Hepatocyte (in vitro differentiated cells): ENCODE results near the gene FUT7. TPM values are rescaled to one million over a fixed set of nuclear protein-coding genes. Genes with fewer than 3 reads are reported as not detected.

ENCODE experiments used
- DNase-seq: peaks from one replicate; pipeline ENCODE4 v3.0.0-alpha.2; 2016; ENCODE audit warnings: low spot score
- H2AFZ ChIP-seq: fragments of 200-600 bp; sonication (generic); 2 replicates; pipeline ENCODE4 v1.6.0; 2016; ENCODE audit warnings: antibody characterized with exemption, mild to moderate bottlenecking
- H3K27ac ChIP-seq: fragments of 200-600 bp; sonication (generic); 2 replicates; pipeline ENCODE4 v1.5.1; 2016; ENCODE audit warnings: mild to moderate bottlenecking
- H3K27me3 ChIP-seq: fragments of 200-600 bp; sonication (generic); 2 replicates; pipeline ENCODE4 v1.6.1; 2016
- H3K36me3 ChIP-seq: fragments of 200-600 bp; sonication (generic); replicated peaks from 2 replicates; pipeline ENCODE4 v1.5.1; 2016; ENCODE audit warnings: low read depth; ENCODE audit not compliant: insufficient read depth
- H3K4me1 ChIP-seq: fragments of 200-600 bp; sonication (generic); 2 replicates; pipeline ENCODE4 v1.5.1; 2016; ENCODE audit warnings: mild to moderate bottlenecking, moderate library complexity; ENCODE audit not compliant: insufficient read depth
- H3K4me2 ChIP-seq: fragments of 200-600 bp; sonication (generic); 2 replicates; pipeline ENCODE4 v1.6.0; 2016
- H3K4me3 ChIP-seq: fragments of 200-600 bp; sonication (generic); 2 replicates; pipeline ENCODE4 v1.5.1; 2016; ENCODE audit warnings: mild to moderate bottlenecking
- H3K79me2 ChIP-seq: fragments of 200-600 bp; sonication (generic); 2 replicates; pipeline ENCODE4 v1.6.0; 2017; ENCODE audit warnings: mild to moderate bottlenecking
- H3K9me2 ChIP-seq: fragments of 200-600 bp; sonication (generic); replicated peaks from 2 replicates; pipeline ENCODE4 v1.6.0; 2017; ENCODE audit warnings: mild to moderate bottlenecking; ENCODE audit not compliant: insufficient read depth
- H3K9me3 ChIP-seq: fragments of 200-600 bp; sonication (generic); 2 replicates; pipeline ENCODE4 v1.5.1; 2016; ENCODE audit warnings: low read depth, mild to moderate bottlenecking
- H4K20me1 ChIP-seq: fragments of 200-600 bp; sonication (generic); 2 replicates; pipeline ENCODE4 v1.6.0; 2016; ENCODE audit warnings: mild to moderate bottlenecking; ENCODE audit not compliant: insufficient read depth, poor library complexity, severe bottlenecking
- EZH2 ChIP-seq: fragments of 200-600 bp; sonication (generic); IDR thresholded peaks from 2 replicates; pipeline ENCODE4 v1.6.1; 2016; ENCODE audit warnings: antibody characterized with exemption, mild to moderate bottlenecking, borderline replicate concordance
- EZH2phosphoT487 ChIP-seq: fragments of 200-600 bp; sonication (generic); IDR thresholded peaks from one replicate; pipeline ENCODE4 v1.6.1; 2018; ENCODE audit warnings: antibody characterized with exemption, mild to moderate bottlenecking, low read depth, moderate library complexity; ENCODE audit not compliant: unreplicated experiment, severe bottlenecking
- WGBS: methylation state at CpG from one replicate; pipeline ENCODE4 v1.1.6; 2016; ENCODE audit warnings: low lambda C conversion rate; ENCODE audit errors: missing lambda C conversion rate; 5-methylcytosine and 5-hydroxymethylcytosine counted together
- polyA plus RNA-seq: library from polyadenylated mRNA; unstranded; fragments of >200 nt; fragmentation: Nextera tagmentation; extraction: Ambion mirVana; gene quantifications from 2 replicates; pipeline ENCODE4 v1.2.1, GENCODE V29; 2016
- total RNA-seq: library from RNA; depleted of rRNA; stranded (reverse); fragments of >200 nt; gene quantifications from 2 replicates; pipeline ENCODE4 v1.2.3, GENCODE V29; 2014
- TF ChIP-seq, protein P1 (sequence below): fragments of 200-600 bp; sonication (generic); IDR thresholded peaks from 2 replicates; pipeline ENCODE4 v1.5.1; 2016; ENCODE audit warnings: antibody characterized with exemption, mild to moderate bottlenecking; ENCODE audit not compliant: poor library complexity

The FUT7 gene
- total and polyA plus RNA-seq, 2 experiments from 2014 or later: not detected

DNA sequence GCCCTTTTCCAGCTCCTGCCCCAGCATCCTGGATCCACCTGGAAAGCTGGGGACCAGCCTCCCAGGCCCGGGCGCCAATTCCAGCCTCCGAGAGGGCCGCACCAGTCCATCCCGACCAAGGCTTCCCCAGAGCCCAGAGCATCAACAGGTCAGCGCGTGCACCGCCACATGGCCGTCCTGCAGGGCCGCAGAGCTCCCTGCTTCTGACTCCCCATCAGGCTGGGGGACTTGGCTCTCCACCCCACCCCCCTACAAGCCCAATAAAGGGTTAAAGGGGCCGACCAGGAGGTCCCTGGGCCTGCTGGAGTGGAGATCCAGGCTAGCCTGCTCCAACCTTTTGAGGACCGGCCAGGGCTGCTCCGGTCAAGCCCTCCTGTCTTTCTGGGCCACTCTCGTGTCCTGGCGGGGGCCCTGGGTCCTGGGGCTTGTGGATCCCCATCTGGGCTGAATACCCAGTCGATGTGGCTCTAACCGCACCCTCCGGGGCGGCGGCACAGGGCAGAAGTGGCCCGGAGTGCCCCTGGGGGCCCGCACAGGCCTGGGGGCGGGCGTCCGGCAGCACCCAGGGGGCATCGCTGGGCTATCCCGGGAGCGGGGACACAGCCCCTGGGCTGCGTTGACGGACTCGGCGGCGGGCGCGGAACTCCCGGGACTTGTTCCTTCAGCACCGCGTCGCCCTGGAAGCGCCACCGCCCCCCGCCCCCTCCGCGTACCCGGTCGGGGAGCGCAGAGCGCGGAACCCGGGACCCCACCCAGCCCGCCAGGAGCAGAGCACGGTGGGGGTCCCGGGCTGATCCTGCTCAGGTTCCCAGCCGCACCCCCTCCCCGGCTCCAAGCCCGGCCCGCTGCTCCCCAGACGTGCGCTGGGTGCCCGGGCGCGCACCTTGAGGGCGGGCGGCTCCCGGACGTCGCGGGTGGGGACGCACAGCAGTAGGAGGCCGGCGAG, 21.4 kb upstream of the FUT7 start:
- Histone ChIP-seq H3K4me2 (peak overlapping the region; percentile 97), H3K4me3 (peak overlapping the region; percentile 36), H3K79me2 (no peaks in the 10 kb centered on the region), H3K9me3 (no peaks in the 10 kb centered on the region), H3K27ac (no peak overlapping the region), H3K9me2 (no peaks in the 10 kb centered on the region), H3K36me3 (no peaks in the 10 kb centered on the region), H3K27me3 (peaks cover 33% of the 10 kb centered on the region), H3K4me1 (peaks cover 46% of the 10 kb centered on the region), H4K20me1 (no peaks in the 10 kb centered on the region), H2AFZ (no peak overlapping the region)
- DNase-seq: no peak
- 23% methylated on average over 43 of the region's 71 CpGs for WGBS
- TF ChIP-seq, protein P1, sequence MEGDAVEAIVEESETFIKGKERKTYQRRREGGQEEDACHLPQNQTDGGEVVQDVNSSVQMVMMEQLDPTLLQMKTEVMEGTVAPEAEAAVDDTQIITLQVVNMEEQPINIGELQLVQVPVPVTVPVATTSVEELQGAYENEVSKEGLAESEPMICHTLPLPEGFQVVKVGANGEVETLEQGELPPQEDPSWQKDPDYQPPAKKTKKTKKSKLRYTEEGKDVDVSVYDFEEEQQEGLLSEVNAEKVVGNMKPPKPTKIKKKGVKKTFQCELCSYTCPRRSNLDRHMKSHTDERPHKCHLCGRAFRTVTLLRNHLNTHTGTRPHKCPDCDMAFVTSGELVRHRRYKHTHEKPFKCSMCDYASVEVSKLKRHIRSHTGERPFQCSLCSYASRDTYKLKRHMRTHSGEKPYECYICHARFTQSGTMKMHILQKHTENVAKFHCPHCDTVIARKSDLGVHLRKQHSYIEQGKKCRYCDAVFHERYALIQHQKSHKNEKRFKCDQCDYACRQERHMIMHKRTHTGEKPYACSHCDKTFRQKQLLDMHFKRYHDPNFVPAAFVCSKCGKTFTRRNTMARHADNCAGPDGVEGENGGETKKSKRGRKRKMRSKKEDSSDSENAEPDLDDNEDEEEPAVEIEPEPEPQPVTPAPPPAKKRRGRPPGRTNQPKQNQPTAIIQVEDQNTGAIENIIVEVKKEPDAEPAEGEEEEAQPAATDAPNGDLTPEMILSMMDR: no peak
- TF ChIP-seq EZH2phosphoT487: no peak
- TF ChIP-seq EZH2: no peak

DNA sequence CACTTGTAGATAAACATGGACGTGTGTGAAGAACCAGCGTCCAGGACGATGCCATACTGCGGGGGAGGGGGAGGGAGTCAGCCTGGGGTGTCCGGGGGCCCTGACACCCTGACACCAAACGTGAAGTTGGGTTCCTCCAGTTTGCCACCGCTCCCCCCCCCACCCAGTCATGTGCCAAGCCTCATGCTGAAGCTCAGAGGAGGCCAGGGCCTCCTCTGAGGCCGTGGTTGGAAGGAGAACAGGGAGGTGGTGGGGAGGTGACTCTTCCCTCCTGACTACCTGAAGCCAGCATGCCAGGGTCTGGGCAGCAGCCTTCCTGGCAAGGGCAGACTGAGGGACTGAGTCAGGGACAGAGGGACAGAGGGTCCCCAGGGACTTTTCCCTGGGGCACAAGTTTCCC, 20.4 kb upstream of the FUT7 start:
- no peak overlapping the region for H3K4me2 ChIP-seq
- H3K79me2 ChIP-seq: no peaks in the 10 kb centered on the region
- no peaks in the 10 kb centered on the region for H3K36me3 ChIP-seq
- no peak for DNase-seq
- H3K27ac ChIP-seq: no peak overlapping the region
- H3K4me3 ChIP-seq: no peak overlapping the region
- H2AFZ ChIP-seq: no peak overlapping the region
- H3K9me2 ChIP-seq: no peaks in the 10 kb centered on the region
- no peaks in the 10 kb centered on the region for H3K9me3 ChIP-seq
- no peak for TF ChIP-seq EZH2phosphoT487
- TF ChIP-seq, protein P1: no peak
- peaks cover 39% of the 10 kb centered on the region for H3K27me3 ChIP-seq
- H4K20me1 ChIP-seq: no peaks in the 10 kb centered on the region
- H3K4me1 ChIP-seq: peaks cover 38% of the 10 kb centered on the region
- 83% methylated on average over 6 of the region's 8 CpGs for WGBS

DNA sequence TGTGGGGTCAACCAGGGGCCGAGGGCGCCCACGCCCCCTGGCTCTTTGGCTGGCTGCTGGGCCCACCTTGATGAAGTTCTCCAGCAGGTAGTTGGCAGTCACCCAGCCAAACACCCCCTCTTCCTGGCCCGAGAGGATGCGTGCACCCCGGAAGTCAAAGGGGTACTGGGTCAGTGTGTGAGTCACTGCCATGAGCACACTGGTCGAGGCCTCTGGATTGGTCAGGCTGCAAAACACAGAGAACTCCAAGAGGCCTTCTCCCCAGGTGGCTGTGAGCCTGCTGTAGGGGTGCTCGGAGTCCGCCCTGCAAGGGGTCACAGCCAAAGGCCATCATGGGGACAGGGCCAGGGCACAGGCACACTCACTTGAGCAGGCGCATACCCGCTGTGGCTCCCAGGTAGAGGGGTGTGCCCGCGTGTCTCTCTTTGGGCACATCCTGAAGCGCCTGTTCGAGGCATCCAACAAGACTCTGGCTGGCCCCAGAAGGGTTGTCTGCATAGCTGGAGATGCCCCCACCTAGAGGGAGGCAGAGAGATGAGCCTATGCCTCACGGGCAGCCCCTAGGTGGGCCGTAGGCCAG, 19.3 kb upstream of the FUT7 start:
- Histone ChIP-seq H3K9me2 (no peaks in the 10 kb centered on the region), H3K4me2 (no peak overlapping the region), H3K4me3 (no peak overlapping the region), H3K36me3 (no peaks in the 10 kb centered on the region), H3K79me2 (no peaks in the 10 kb centered on the region), H3K27ac (no peak overlapping the region), H2AFZ (no peak overlapping the region), H3K9me3 (no peaks in the 10 kb centered on the region), H3K4me1 (peaks cover 31% of the 10 kb centered on the region), H4K20me1 (no peaks in the 10 kb centered on the region), H3K27me3 (peaks cover 39% of the 10 kb centered on the region)
- 91% methylated on average over 16 of the region's 17 CpGs for WGBS
- TF ChIP-seq EZH2 (no peak), EZH2phosphoT487 (no peak)
- TF ChIP-seq, protein P1: no peak
- DNase-seq: no peak
